GM12891 (cell line): ENCODE results near the gene EPB41L4A.

Experiments
- PAX5 ChIP-seq: IDR thresholded peaks from 2 replicates; pipeline ENCODE4 v1.6.1; 2011; ENCODE audit warnings: low read length, moderate library complexity, mild to moderate bottlenecking; ENCODE audit not compliant: insufficient read depth, severe bottlenecking
- POLR2A ChIP-seq: IDR thresholded peaks from 2 replicates; pipeline ENCODE4 v1.6.1; 2011; ENCODE audit warnings: low read depth, low read length, control low read depth
- POLR2AphosphoS5 ChIP-seq: IDR thresholded peaks from 2 replicates; pipeline ENCODE4 v1.6.1; 2011; ENCODE audit warnings: low read depth, low read length, control low read depth
- POU2F2 ChIP-seq: IDR thresholded peaks from 2 replicates; pipeline ENCODE4 v1.6.1; 2011; ENCODE audit warnings: low read depth, mild to moderate bottlenecking, control low read depth, low read length, moderate library complexity
- SPI1 ChIP-seq: IDR thresholded peaks from 2 replicates; pipeline ENCODE4 v1.6.1; 2011; ENCODE audit warnings: low read depth, low read length, control low read depth
- TAF1 ChIP-seq: IDR thresholded peaks from 2 replicates; pipeline ENCODE4 v1.6.1; 2011; ENCODE audit warnings: low read depth, low read length, control low read depth

DNA sequence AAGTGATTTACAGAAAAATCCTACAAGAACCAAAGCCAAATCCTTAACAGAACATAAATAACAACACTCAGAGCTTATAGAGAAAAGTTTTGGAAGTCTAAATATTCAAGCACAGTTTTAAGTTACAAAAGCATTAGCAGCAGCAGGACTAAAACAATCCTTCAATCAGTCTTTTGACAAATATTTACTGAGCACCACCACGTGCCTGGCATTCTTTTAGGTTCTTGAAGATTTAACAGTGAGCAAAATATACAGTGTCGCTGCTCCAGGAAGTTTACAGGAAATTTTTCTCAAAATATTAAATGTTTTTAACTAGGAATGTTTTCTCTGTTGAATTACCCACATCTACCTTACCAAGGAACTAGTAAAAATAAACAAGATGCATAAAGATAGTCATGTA lies 11.4 kb downstream of the EPB41L4A start:
- no peak for TF ChIP-seq POLR2A
- TF ChIP-seq POLR2AphosphoS5 = no peak
- TF ChIP-seq TAF1 = no peak
- TF ChIP-seq SPI1 = no peak
- no peak for TF ChIP-seq POU2F2
- no peak for TF ChIP-seq PAX5
